HEK293 (cell line): ENCODE measurements around the gene SLC4A1.
A peak's percentile ranks its signal among the peaks of the same experiment; 100 is the strongest.

Source experiments
- KLF1 ChIP-seq: fragments of 450-650 bp; formaldehyde crosslinking; IDR thresholded peaks from 2 replicates; pipeline ENCODE4 v1.5.1; 2016; ENCODE audit warnings: missing biosample characterization, missing genetic modification characterization
- OVOL3 ChIP-seq: fragments of 450-650 bp; formaldehyde crosslinking; IDR thresholded peaks from 2 replicates; pipeline ENCODE4 v1.5.1; 2016; ENCODE audit warnings: missing biosample characterization, missing genetic modification characterization
- REPIN1 ChIP-seq: fragments of 450-650 bp; formaldehyde crosslinking; IDR thresholded peaks from 2 replicates; pipeline ENCODE4 v1.5.1; 2017; ENCODE audit warnings: missing biosample characterization, missing genetic modification characterization, low read depth
- WT1 ChIP-seq: fragments of 450-650 bp; formaldehyde crosslinking; IDR thresholded peaks from 2 replicates; pipeline ENCODE4 v1.5.1; 2016; ENCODE audit warnings: missing biosample characterization, missing genetic modification characterization
- ZFP37 ChIP-seq: fragments of 450-650 bp; formaldehyde crosslinking; IDR thresholded peaks from 2 replicates; pipeline ENCODE4 v1.5.1; 2016; ENCODE audit warnings: missing biosample characterization, missing genetic modification characterization
- ZIC2 ChIP-seq: fragments of 450-650 bp; formaldehyde crosslinking; IDR thresholded peaks from 2 replicates; pipeline ENCODE4 v1.5.1; 2016; ENCODE audit warnings: missing biosample characterization, missing genetic modification characterization
- ZNF132 ChIP-seq: fragments of 450-650 bp; formaldehyde crosslinking; IDR thresholded peaks from 2 replicates; pipeline ENCODE4 v1.5.1; 2017; ENCODE audit warnings: missing biosample characterization, missing genetic modification characterization, borderline replicate concordance
- ZNF133 ChIP-seq: fragments of 450-650 bp; formaldehyde crosslinking; IDR thresholded peaks from 2 replicates; pipeline ENCODE4 v1.5.1; 2016; ENCODE audit warnings: missing biosample characterization, missing genetic modification characterization
- ZNF174 ChIP-seq: fragments of 450-650 bp; formaldehyde crosslinking; IDR thresholded peaks from 2 replicates; pipeline ENCODE4 v1.5.0; 2017; ENCODE audit warnings: missing biosample characterization, mild to moderate bottlenecking, missing genetic modification characterization
- ZNF335 ChIP-seq: fragments of 450-650 bp; formaldehyde crosslinking; conservative IDR thresholded peaks from 2 replicates; pipeline ENCODE4 v1.5.1; 2016; ENCODE audit warnings: missing biosample characterization, missing genetic modification characterization
- ZNF350 ChIP-seq: fragments of 450-650 bp; formaldehyde crosslinking; IDR thresholded peaks from 2 replicates; pipeline ENCODE4 v1.5.0; 2017; ENCODE audit warnings: missing biosample characterization, mild to moderate bottlenecking, missing genetic modification characterization
- ZNF433 ChIP-seq: fragments of 450-650 bp; formaldehyde crosslinking; IDR thresholded peaks from 2 replicates; pipeline ENCODE4 v1.5.1; 2016; ENCODE audit warnings: missing biosample characterization, missing genetic modification characterization, low read depth
- ZNF514 ChIP-seq: fragments of 450-650 bp; formaldehyde crosslinking; IDR thresholded peaks from 2 replicates; pipeline ENCODE4 v1.5.1; 2016; ENCODE audit warnings: missing biosample characterization, missing genetic modification characterization
- ZNF561 ChIP-seq: fragments of 450-650 bp; IDR thresholded peaks from 2 replicates; pipeline ENCODE4 v1.5.1; 2018; ENCODE audit warnings: missing biosample characterization, missing genetic modification characterization, borderline replicate concordance
- ZNF701 ChIP-seq: fragments of 450-650 bp; formaldehyde crosslinking; IDR thresholded peaks from 2 replicates; pipeline ENCODE4 v1.5.1; 2016; ENCODE audit warnings: missing biosample characterization, missing genetic modification characterization
- ZNF76 ChIP-seq: fragments of 450-650 bp; formaldehyde crosslinking; IDR thresholded peaks from 2 replicates; pipeline ENCODE4; 2016; ENCODE audit warnings: low read depth, missing biosample characterization, missing genetic modification characterization, borderline replicate concordance
- ZNF777 ChIP-seq: fragments of 450-650 bp; formaldehyde crosslinking; IDR thresholded peaks from 2 replicates; pipeline ENCODE4 v1.5.1; 2017; ENCODE audit warnings: missing biosample characterization, missing genetic modification characterization, borderline replicate concordance
- ZNF792 ChIP-seq: fragments of 450-650 bp; formaldehyde crosslinking; IDR thresholded peaks from 2 replicates; pipeline ENCODE4 v1.5.1; 2016; ENCODE audit warnings: missing biosample characterization, missing genetic modification characterization
- TF ChIP-seq, protein P1 (sequence below): fragments of 450-650 bp; formaldehyde crosslinking; IDR thresholded peaks from 2 replicates; pipeline ENCODE4 v1.5.1; 2016; ENCODE audit warnings: missing biosample characterization, missing genetic modification characterization
- TF ChIP-seq, protein P2 (sequence below): fragments of 450-650 bp; formaldehyde crosslinking; IDR thresholded peaks from 2 replicates; pipeline ENCODE4 v1.5.0; 2017; ENCODE audit warnings: missing biosample characterization, missing genetic modification characterization, borderline replicate concordance
- TF ChIP-seq, protein P3 (sequence below): fragments of 450-650 bp; formaldehyde crosslinking; IDR thresholded peaks from 2 replicates; pipeline ENCODE4 v1.5.1; 2016; ENCODE audit warnings: missing biosample characterization, missing genetic modification characterization, borderline replicate concordance
- TF ChIP-seq, protein P4 (sequence below): sonication (generic); formaldehyde crosslinking; IDR thresholded peaks from 2 replicates; pipeline ENCODE4 v1.8.1; 2022; ENCODE audit warnings: mild to moderate bottlenecking, moderate library complexity, missing genetic modification reagents
- TF ChIP-seq, protein P5 (sequence below): fragments of 450-650 bp; formaldehyde crosslinking; IDR thresholded peaks from 2 replicates; pipeline ENCODE4 v1.5.1; 2016; ENCODE audit warnings: missing biosample characterization, missing genetic modification characterization
- TF ChIP-seq, protein P6 (sequence below): fragments of 450-650 bp; formaldehyde crosslinking; IDR thresholded peaks from 2 replicates; pipeline ENCODE4 v1.5.1; 2016; ENCODE audit warnings: missing biosample characterization, missing genetic modification characterization

Gene SLC4A1

DNA sequence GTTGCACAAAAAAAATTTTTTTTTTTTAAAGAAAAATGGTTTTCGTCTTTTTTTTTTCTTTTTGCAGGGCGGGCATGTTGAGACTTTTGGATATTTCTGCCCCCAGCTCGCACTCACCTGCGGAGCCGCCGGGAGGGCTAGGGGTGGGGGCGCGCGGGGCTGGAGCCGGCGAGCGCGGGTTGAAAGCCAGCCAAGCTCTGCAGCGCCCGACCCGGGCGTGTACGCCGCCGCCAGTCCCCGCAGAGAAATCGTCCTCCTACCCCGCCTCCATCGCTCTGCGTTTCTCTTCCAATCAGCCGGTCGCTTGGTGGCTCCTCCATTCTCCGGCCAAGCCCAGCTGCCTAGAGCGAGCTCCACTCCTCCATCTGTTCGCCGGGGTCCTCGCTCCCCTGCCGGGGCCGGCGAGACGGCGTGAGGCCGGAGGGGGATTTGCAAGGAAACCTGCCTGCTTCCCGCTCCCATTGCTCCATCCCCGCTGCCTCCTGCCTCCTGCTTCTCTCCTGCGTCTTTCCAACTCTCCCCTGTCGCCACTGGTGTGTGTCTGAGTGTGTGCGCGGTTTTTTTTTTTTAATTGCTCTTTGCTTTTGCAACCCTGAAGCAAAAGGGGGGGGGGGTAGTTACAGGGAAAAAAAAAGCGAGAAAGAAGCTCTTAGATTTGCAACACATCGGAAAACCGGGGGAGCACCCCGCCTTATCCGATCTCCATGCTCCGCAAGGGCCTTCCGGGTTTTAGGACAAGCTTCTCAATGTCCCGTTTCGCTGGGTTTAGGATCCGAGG, 46.7 kb downstream of the SLC4A1 start (continued):
- TF ChIP-seq ZIC2 (tag by site-specific recombination) (peak; percentile 83), ZNF701 (tag by site-specific recombination) (no peak), ZNF76 (tag by site-specific recombination) (no peak), ZNF433 (tag by site-specific recombination) (no peak), ZNF132 (tag by site-specific recombination) (no peak), ZNF335 (tag by site-specific recombination) (peak; percentile 86; the same call in 1 of the 2 replicates), ZFP37 (tag by site-specific recombination) (peak; percentile 28; the same call in 1 of the 2 replicates), WT1 (tag by site-specific recombination) (no peak), KLF1 (0 out of 2 replicates have a peak, but pooled peaks have one; percentile 15), ZNF777 (tag by site-specific recombination) (no peak), ZNF133 (tag by site-specific recombination) (no peak), OVOL3 (no peak), ZNF561 (tag by site-specific recombination) (no peak), ZNF174 (tag by site-specific recombination) (no peak), ZNF514 (tag by site-specific recombination) (no peak), ZNF792 (tag by site-specific recombination) (no peak), REPIN1 (tag by site-specific recombination) (no peak), ZNF350 (tag by site-specific recombination) (no peak)
- TF ChIP-seq, protein P1, sequence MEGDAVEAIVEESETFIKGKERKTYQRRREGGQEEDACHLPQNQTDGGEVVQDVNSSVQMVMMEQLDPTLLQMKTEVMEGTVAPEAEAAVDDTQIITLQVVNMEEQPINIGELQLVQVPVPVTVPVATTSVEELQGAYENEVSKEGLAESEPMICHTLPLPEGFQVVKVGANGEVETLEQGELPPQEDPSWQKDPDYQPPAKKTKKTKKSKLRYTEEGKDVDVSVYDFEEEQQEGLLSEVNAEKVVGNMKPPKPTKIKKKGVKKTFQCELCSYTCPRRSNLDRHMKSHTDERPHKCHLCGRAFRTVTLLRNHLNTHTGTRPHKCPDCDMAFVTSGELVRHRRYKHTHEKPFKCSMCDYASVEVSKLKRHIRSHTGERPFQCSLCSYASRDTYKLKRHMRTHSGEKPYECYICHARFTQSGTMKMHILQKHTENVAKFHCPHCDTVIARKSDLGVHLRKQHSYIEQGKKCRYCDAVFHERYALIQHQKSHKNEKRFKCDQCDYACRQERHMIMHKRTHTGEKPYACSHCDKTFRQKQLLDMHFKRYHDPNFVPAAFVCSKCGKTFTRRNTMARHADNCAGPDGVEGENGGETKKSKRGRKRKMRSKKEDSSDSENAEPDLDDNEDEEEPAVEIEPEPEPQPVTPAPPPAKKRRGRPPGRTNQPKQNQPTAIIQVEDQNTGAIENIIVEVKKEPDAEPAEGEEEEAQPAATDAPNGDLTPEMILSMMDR = peak; percentile 67
- TF ChIP-seq, protein P2, sequence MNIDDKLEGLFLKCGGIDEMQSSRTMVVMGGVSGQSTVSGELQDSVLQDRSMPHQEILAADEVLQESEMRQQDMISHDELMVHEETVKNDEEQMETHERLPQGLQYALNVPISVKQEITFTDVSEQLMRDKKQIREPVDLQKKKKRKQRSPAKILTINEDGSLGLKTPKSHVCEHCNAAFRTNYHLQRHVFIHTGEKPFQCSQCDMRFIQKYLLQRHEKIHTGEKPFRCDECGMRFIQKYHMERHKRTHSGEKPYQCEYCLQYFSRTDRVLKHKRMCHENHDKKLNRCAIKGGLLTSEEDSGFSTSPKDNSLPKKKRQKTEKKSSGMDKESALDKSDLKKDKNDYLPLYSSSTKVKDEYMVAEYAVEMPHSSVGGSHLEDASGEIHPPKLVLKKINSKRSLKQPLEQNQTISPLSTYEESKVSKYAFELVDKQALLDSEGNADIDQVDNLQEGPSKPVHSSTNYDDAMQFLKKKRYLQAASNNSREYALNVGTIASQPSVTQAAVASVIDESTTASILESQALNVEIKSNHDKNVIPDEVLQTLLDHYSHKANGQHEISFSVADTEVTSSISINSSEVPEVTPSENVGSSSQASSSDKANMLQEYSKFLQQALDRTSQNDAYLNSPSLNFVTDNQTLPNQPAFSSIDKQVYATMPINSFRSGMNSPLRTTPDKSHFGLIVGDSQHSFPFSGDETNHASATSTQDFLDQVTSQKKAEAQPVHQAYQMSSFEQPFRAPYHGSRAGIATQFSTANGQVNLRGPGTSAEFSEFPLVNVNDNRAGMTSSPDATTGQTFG (tag by site-specific recombination) = no peak
- TF ChIP-seq, protein P3, sequence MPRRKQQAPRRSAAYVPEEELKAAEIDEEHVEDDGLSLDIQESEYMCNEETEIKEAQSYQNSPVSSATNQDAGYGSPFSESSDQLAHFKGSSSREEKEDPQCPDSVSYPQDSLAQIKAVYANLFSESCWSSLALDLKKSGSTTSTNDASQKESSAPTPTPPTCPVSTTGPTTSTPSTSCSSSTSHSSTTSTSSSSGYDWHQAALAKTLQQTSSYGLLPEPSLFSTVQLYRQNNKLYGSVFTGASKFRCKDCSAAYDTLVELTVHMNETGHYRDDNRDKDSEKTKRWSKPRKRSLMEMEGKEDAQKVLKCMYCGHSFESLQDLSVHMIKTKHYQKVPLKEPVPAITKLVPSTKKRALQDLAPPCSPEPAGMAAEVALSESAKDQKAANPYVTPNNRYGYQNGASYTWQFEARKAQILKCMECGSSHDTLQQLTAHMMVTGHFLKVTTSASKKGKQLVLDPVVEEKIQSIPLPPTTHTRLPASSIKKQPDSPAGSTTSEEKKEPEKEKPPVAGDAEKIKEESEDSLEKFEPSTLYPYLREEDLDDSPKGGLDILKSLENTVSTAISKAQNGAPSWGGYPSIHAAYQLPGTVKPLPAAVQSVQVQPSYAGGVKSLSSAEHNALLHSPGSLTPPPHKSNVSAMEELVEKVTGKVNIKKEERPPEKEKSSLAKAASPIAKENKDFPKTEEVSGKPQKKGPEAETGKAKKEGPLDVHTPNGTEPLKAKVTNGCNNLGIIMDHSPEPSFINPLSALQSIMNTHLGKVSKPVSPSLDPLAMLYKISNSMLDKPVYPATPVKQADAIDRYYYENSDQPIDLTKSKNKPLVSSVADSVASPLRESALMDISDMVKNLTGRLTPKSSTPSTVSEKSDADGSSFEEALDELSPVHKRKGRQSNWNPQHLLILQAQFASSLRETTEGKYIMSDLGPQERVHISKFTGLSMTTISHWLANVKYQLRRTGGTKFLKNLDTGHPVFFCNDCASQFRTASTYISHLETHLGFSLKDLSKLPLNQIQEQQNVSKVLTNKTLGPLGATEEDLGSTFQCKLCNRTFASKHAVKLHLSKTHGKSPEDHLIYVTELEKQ (tag by site-specific recombination) = no peak
- TF ChIP-seq, protein P4, sequence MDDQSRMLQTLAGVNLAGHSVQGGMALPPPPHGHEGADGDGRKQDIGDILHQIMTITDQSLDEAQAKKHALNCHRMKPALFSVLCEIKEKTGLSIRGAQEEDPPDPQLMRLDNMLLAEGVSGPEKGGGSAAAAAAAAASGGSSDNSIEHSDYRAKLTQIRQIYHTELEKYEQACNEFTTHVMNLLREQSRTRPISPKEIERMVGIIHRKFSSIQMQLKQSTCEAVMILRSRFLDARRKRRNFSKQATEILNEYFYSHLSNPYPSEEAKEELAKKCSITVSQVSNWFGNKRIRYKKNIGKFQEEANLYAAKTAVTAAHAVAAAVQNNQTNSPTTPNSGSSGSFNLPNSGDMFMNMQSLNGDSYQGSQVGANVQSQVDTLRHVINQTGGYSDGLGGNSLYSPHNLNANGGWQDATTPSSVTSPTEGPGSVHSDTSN (CRISPR knock-in tag) = no peak
- TF ChIP-seq, protein P5, sequence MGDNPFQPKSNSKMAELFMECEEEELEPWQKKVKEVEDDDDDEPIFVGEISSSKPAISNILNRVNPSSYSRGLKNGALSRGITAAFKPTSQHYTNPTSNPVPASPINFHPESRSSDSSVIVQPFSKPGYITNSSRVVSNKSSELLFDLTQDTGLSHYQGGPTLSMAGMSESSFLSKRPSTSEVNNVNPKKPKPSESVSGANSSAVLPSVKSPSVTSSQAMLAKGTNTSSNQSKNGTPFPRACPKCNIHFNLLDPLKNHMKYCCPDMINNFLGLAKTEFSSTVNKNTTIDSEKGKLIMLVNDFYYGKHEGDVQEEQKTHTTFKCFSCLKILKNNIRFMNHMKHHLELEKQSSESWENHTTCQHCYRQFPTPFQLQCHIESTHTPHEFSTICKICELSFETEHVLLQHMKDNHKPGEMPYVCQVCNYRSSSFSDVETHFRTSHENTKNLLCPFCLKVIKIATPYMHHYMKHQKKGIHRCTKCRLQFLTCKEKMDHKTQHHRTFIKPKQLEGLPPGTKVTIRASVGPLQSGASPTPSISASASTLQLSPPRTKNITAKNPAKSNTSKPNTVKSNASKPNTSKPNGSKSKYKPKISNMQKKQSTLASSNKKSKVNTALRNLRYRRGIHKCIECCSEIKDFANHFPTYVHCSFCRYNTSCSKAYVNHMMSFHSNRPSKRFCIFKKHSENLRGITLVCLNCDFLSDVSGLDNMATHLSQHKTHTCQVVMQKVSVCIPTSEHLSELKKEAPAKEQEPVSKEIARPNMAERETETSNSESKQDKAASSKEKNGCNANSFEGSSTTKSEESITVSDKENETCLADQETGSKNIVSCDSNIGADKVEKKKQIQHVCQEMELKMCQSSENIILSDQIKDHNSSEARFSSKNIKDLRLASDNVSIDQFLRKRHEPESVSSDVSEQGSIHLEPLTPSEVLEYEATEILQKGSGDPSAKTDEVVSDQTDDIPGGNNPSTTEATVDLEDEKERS (tag by site-specific recombination) = no peak
- TF ChIP-seq, protein P6, sequence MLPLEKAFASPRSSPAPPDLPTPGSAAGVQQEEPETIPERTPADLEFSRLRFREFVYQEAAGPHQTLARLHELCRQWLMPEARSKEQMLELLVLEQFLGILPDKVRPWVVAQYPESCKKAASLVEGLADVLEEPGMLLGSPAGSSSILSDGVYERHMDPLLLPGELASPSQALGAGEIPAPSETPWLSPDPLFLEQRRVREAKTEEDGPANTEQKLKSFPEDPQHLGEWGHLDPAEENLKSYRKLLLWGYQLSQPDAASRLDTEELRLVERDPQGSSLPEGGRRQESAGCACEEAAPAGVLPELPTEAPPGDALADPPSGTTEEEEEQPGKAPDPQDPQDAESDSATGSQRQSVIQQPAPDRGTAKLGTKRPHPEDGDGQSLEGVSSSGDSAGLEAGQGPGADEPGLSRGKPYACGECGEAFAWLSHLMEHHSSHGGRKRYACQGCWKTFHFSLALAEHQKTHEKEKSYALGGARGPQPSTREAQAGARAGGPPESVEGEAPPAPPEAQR (tag by site-specific recombination) = no peak
